Subcutaneous preadipocyte (primary cell): ENCODE measurements around the gene SPIN4. TPM values are rescaled to one million over a fixed set of nuclear protein-coding genes. Genes with fewer than 3 reads are reported as not detected.

Source experiments
- total RNA-seq: library from RNA; depleted of rRNA; stranded (reverse); fragments of >200 nt; gene quantifications from 2 replicates; pipeline ENCODE4 v1.2.3, GENCODE V29; 2012

Gene SPIN4
- 3.3 and 5.1 TPM in 2 replicates for total RNA-seq

GRCh38 chrX:63350941-63351616 lies at the start of gene SPIN4:
Gene SPIN4 (minus strand): TSS chrX:63351332. CDS start chrX:63350819, 513 bp downstream.

